GM12864 (cell line): ENCODE data around the gene GRAMD1A.
"Not testable (repeated sequence)": the region's sequence is repeated elsewhere in the genome, so short reads cannot be mapped to it uniquely, and the experiment has no call there.

Experiments used
- DNase-seq: peaks from one replicate; pipeline ENCODE4 v3.0.0-alpha.2; 2011; ENCODE audit warnings: low read depth
- H3K4me3 ChIP-seq: 2 replicates; pipeline ENCODE4 v1.5.1; 2011; ENCODE audit warnings: mild to moderate bottlenecking, low read depth, low read length, control low read depth
- TF ChIP-seq, protein P1 (sequence below): IDR thresholded peaks from 2 replicates; pipeline ENCODE4 v1.5.1; 2011; ENCODE audit warnings: low read depth, mild to moderate bottlenecking, moderate library complexity, low read length, control low read depth, inconsistent platforms; ENCODE audit errors: missing control alignments

Gene GRAMD1A

DNA sequence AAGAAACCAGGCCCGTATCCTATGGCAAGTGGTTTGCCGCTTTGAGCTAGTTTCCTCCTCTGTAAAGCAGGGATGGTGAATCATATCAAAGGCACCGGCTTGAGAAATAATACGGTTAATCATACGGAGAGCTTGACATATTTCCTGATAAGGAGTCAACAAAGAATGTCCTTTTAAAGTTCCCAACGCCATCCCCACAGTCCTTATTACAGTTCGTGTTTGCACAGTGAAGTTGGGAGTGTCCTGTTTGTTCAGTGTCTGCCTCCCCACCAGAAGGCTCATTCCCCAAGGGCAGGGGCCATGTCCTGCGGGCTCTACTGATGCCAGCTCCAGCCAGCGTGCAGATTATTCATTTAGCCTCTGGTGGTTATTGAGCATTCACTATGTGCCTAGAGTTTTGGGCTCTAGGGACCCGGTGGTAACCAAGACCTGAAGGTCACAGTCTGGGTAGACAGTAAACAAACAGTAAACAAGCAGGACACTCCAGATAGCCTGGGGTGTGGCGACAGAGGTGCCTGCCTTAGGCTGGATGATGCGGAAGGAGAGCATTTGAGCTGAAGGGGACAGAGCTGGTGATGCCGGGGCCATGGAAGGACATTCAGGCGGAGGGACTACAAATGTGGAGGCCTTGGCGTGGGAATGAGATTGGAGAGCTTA, 6.3 kb downstream of the GRAMD1A start:
- TF ChIP-seq, protein P1, sequence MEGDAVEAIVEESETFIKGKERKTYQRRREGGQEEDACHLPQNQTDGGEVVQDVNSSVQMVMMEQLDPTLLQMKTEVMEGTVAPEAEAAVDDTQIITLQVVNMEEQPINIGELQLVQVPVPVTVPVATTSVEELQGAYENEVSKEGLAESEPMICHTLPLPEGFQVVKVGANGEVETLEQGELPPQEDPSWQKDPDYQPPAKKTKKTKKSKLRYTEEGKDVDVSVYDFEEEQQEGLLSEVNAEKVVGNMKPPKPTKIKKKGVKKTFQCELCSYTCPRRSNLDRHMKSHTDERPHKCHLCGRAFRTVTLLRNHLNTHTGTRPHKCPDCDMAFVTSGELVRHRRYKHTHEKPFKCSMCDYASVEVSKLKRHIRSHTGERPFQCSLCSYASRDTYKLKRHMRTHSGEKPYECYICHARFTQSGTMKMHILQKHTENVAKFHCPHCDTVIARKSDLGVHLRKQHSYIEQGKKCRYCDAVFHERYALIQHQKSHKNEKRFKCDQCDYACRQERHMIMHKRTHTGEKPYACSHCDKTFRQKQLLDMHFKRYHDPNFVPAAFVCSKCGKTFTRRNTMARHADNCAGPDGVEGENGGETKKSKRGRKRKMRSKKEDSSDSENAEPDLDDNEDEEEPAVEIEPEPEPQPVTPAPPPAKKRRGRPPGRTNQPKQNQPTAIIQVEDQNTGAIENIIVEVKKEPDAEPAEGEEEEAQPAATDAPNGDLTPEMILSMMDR: no peak
- H3K4me3 ChIP-seq: no peak overlapping the region
- no peak for DNase-seq

DNA sequence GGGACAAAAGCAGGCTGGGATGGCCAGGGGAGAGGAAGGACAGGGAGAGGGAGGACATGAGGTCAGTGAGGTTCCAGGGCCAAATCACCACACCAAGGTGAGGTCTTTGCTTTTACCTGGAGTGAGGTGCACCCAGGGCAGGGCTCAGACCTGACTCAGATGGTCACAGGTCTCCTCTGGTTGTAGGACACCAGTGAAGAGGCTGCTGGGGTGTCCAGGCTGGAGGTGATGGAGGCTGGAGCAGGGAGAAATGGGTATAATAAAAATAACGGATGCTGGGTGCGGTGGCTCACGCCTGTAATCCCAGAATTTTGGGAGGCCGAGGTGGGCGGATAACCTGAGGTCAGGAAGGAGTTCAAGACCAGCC, 6.9 kb downstream of the GRAMD1A start:
- TF ChIP-seq, protein P1: no peak
- H3K4me3 ChIP-seq: no peak overlapping the region
- no peak for DNase-seq

GRCh38 chr19:35007427-35007826, 7.3 kb downstream of the GRAMD1A start:
- not testable (repeated sequence) for DNase-seq, H3K4me3 ChIP-seq

DNA sequence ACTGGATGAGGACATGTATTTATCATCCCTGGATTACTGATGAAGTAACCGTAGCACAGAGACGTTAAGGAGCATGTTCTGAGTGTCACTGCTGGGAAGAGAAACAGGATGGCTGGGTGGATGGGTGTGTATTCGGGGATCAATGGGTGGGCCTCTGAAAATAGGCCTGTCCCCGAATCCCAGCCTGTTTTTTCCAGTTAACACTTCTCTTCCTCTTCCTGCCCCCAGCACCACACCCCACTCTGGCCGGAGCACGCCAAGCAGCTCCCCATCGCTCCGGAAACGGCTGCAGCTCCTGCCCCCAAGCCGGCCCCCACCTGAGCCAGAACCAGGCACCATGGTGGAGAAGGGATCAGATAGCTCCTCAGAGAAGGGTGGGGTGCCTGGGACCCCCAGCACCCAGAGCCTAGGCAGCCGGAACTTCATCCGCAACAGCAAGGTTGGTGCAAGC, 8.8 kb downstream of the GRAMD1A start:
- DNase-seq: no peak
- TF ChIP-seq, protein P1: no peak
- no peak overlapping the region for H3K4me3 ChIP-seq

DNA sequence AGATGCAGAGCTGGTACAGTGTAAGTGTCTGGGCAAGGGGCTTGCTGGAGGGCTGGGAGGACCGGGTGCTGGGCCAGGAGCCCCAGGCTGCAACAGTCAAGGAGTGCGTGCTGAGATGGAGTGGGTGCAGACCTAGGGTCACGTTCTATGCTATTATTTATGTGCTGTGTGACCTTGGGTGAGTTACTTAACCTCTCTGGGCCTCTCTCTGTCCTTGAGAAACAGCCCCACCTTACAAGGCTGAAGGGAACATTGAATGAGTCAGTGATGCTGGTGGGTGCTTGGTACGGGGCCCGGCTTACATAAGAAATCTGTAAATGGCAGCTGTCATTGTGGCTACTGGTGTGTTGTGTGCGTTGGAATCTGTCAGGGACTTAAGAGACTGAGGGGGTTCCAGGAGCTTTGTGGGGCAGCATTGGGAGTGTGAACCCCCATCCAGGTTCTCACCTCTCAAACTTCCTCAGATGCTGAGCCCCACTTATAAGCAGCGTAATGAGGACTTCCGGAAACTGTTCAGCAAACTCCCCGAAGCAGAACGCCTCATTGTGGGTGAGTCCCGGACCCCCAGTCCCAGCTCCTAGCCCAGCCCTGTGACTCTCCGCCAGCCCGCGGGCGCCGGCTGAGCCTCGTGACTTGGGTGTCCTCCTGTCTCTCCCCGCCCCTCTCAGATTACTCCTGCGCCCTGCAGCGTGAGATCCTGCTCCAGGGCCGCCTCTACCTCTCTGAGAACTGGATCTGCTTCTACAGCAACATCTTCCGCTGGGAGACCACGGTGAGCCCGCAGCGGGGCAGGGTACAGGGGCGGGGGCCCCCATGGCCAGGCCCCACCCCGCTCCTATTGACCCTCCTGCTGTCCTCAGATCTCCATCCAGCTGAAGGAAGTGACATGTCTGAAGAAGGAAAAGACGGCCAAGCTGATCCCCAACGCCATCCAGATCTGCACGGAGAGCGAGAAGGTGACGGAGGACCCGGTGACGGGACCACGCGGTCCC, 9.6 kb downstream of the GRAMD1A start:
- H3K4me3 ChIP-seq: no peak overlapping the region
- TF ChIP-seq, protein P1: no peak
- DNase-seq: no peak

DNA sequence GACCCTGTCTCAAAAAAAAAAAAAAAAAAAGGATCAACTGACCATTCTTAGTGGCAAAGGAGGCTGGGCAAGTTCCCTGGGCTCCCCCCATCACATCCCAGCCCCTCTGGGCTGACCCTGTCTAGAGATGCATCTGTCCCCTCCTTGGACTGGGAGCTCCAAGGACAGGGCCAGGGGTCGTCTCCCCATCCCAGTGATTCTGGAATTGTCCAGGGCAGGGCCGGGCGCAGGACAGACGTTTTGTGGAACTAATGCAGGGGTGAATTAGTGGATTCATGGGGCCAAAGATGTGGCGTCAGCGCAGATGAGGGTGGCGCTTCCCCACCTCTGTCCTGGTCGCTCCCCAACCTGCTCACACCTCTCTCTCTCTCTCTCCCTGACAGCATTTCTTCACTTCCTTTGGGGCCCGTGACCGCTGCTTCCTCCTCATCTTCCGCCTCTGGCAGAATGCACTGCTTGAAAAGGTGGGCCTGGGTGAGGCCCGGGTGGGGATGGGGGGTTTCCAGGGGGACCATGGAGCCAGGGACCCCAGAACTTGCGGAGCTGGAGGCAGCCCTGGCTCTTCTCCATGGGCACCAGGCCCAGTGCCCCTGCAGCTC, 11.1 kb downstream of the GRAMD1A start:
- DNase-seq: no peak
- TF ChIP-seq, protein P1: no peak
- H3K4me3 ChIP-seq: no peak overlapping the region

GRCh38 chr19:35011737-35012682, 11.9 kb downstream of the GRAMD1A start:
- TF ChIP-seq, protein P1: no peak
- H3K4me3 ChIP-seq: no peak overlapping the region
- DNase-seq: no peak
